Stimulated activated CD4-positive, alpha-beta T cell treated with anti-CD3 and anti-CD28 coated beads, Interleukin-1b, Interleukin-23, amount 100 ng/mL, for 1 hour (primary cell): ENCODE data around the gene DISC1.
A peak's percentile ranks its signal among the peaks of the same experiment; 100 is the strongest.

Experiments
- DNase-seq, 2 donors: peaks; one replicate each; pipeline ENCODE4 v3.0.0-alpha.2; 2020; ENCODE audit warnings: low read depth in 2 of 2

DISC1 gene

DNA sequence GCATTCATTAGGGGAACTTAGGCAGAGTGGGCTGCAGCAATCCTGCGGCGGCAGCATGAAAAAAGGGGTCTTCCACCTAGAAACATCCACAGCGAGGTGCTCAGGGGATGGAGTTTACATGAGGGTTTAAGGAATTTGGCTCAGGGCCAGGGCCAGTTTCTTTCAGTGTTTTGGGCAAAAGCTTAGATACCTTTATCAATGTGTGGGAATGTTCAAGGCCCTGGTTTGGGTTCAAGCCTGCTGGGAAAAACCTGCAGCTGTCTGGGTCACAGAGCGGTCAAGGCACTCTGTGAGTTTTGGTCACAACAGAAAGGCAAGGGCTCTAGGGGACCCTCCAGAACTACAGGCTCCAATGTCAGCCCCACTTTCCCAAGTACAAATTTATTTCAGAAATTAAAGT is 230.3 kb downstream of the DISC1 start:
- DNase-seq: no peak

DNA sequence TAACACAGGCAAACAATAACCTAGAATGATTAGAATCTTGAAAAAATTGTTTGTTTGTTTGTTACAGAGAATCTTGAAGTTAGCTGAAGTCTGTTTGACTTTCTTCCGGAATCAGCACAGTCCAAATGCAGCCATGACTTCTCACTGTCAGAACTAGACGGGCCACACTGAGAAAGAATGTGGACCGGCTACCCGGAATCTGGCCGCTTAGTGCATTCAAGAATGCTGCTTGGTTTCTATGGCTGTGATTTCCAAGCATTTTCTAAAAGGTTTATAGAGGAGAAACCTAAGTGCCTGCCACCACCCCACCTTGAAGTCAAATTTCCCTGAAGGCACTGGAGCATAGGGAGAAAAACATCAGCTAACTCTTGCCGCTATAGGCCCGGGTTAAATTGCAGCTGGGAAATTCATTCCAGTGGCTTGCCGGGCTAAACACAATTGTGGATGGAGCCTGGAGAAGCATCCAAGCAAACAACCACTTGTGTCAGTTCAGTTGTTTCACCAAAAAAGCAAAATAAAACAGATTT is 231.1 kb downstream of the DISC1 start:
- no peak for DNase-seq

DNA sequence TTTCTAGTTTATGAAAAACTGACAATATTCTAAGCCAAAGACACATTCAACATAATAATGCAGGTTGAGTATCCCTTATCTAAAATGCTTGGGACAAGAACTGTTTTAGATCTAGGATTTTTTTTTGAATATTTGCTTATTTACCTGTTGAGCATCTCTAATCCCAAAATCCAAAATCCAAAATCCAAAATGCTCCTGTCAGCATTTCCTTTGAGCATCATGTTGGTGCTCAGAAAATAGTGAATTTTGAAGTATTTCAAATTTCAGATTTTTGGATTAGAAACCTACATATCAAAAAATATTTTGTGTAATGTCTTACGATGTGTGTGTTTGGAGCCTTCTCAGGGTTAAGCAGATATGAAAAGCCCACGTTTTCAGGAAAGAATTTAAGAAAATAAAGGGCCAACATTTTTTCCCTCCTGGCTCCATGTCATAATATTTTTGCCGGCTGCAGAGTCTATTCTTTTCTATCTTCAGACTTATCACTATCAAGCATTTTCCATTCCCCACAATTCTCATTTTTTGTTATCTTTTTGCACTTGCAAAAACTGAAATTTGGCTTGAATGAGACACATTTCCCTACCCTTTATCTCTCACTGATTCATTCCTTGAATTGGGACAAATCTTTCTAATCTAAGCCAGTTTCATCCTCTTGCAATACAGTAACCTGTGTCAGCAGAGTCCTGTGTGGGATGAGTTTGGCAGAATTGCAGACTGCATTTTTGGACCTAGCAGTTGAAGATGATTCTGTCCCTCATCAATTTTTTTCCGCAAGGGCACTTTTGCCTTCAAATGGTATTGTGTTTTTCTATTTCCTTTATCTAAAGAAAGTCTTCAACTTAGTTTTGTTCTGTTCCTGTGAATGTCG is 233.9 kb downstream of the DISC1 start:
- DNase-seq: no peak

DNA sequence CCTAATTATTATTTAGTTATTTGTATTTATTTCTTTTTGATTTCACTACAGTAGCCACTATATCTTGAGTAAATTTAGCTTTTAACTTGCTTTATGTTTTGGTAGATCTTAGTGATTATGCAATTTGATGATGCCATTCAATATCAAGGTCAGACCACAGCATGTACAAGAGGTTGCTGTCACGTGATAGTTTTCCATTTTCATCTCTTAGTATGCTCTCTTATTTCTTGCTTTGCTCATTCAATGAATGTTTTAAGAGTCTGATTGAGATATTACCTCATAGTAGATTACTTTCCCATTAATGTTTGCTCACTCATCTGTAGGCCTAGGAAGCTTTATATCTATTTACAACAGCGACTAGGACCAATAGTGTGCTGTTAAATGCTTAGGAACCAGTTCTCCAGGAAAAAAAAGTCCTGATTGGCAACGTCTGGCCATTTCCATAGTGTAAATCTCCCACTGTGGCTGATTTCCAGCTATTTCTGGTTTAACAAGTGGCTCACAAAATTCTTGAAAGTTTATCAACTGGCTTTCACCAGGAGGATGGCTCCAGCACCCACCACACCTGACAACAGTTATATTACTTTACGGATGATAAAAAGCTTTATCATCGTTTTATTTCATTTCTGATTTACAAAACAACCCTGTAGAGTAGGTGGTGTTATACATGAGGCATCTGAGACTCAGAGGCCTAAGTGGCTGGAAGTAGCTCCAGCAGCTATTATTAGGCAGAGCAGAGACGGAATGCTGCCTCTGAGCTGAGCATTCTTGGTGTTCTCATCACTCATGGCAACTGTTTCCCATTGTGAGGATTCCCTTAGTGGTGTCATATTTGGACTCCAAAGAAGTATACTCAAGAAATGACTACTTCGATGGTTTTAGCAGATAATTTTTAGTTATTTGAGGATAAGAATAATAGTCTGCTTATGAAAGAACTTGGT is 235.2 kb downstream of the DISC1 start:
- DNase-seq: no peak

DNA sequence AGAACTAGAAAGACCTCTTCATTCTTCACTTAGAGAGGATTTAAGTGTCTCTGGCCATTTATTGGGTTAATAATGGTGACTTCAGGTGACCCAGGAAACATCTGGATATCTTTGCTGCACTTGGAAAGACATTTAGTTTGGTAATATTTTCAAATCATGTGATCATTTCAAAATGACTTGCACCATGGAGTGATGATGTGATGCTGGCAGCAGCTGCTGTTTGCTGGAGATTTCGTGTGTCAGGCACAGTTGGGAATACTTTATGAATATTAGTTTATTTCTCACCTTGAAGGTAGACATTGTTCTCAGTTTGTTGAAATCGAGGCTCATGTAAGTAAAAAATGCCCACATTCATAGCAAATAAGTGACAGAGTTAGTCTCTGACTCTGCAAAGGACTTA is 236.0 kb downstream of the DISC1 start:
- no peak for DNase-seq

DNA sequence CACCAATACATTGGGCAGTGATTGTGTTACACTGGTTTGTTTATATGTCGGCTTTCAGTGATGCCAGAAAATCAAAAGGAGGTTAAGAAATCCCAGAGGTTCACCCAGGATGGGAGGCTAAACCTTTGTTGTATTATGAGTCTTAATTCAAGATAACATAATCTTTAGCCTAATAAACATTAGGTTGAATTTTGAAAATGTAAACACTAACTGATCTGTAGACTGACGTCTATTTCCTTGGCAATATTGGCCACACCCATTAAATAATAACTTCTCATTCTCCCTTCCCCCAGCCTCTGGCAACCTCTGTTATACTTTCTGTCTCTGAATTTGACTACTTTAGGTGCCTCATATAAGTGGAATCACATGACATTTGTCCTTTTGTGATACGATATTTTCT is 238.7 kb downstream of the DISC1 start:
- DNase-seq: no peak

DNA sequence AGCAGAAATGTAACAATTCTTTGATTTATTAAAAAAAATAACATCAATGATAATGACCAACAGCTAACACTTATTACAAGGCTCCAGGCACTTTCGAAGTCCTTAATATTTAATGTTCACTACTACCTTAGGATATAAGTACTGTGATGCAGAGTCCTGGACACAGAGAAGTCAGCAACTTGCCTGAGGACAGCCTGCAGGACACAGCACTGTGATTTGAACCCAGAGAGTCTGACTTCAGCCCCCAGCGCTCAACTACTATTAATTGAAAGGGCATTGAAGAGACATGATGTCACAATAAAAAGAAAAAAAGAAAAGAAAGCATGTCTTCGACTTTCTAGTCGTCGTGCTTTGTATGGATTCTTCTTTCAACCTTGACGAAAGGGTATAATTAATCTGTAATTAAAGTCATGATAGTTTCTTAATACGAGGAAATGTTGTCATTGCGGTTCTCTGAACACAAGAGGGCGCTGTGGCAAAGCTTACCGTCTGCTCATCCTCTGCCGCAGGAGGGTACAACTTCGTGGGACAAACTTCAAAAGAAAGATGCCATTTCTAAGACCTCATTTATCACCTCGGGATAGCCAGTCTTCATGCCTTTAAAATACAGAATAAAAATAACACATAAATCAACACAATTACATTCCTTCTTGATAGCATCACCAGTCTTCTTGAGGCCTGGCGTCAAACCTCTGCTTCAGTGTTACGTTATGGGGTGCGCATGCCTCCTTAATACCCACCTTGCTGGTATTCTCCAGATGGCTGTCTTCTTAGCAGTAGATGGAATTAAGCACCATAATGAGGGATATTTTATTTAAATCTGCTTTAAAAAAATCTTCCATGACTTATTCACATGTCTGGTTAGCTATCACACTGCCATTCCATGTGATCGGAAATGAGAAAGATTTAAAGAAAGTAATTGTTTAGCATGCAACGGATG is 240.1 kb downstream of the DISC1 start:
- peak; percentile 22 to 32 for DNase-seq

DNA sequence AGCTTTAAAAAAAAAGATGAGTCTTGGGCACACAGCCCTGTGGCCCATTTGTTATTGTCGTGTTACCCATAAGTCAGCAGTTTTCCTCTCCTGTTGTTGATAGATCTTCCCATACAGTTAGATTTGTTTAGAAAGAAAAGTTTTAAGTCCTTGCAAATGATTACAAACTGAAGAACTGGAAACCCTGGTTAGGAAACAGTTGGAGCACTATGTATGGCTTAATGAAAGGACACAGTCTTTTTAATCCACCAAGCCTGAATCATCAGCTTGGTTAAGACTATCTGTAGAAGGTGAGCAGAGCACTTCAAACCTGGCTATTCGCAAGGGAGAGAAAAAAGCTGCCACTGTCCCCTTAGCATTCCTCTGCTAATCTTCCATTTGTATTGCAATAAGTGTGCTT is 241.0 kb downstream of the DISC1 start:
- no peak for DNase-seq

DNA sequence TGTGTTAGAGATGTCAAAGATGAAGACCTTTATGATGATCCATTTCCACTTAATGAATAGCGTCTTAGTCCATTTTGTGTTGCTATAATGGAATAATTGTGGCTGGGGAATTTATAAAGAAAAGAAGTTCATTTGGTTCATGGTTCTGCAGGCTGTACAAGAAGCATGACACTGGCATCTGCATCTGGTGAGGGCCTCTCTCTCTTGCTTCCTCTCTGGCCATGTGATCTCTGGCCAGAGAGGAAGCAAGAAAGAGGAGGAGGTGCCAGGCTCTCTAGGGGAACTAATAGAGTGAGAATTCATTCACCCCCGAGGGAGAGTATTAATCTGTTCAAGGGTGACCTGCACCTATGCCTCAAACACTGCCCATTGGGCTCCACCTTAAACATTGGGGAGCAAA is 242.8 kb downstream of the DISC1 start:
- no peak for DNase-seq

DNA sequence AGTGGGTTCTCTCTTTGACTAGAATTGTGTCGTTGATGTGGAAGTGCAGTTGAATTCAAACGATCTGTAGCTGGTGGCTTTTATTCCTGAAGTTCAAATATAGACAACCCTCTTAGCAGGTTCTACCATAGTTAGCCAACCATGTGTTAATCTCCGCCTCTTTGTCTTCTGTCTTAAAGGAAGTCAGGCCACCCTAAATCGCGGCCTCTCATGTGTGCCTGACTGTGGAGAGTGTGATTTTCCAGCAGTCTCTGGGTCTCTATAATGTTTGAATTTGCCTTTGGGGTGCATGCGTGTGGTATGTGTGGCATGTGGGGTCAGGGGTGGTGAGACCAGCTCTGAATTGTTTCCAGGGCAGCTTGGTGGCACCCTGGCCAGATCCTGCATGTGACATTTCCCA is 244.9 kb downstream of the DISC1 start:
- DNase-seq: no peak

DNA sequence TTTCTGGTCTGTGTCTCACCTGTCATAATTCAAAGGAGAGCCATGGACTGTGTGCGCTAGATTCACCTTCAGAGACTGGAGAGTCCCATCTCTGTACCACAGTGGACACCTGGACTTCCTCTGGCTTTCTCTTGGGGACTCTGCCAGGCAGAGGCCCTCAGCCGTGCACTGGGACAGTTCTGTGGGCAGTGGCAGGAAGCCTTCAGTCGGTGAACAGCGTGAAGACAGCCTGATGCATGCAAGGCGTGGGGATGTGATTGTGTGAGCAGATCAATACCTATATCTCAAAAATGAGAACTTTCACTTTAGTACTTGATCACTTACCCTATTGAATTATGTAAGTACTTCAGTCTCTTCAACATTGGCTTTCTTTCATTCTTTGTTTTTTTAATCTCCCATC is 245.3 kb downstream of the DISC1 start:
- no peak for DNase-seq

DNA sequence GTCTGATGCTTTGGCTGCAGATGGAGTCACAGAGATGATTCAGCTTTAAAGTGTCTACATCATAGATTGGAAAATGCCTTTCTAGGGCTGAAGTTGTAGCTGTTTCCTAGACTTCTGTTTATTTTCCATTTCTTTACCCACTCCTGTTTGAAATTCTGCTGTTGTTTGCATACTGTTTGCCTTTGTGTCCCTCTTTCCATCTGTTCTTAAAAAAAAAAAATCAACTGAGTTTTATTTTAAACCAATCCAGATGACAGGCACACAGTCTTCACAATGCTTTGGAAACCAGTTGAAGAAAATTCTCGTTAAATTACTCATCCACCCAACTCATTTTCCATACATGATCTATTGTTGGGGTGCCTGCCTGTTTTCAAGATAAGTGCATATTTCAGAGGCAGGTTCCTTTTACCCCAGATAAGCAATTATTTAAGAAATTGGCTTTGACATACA is 245.9 kb downstream of the DISC1 start:
- DNase-seq: no peak

DNA sequence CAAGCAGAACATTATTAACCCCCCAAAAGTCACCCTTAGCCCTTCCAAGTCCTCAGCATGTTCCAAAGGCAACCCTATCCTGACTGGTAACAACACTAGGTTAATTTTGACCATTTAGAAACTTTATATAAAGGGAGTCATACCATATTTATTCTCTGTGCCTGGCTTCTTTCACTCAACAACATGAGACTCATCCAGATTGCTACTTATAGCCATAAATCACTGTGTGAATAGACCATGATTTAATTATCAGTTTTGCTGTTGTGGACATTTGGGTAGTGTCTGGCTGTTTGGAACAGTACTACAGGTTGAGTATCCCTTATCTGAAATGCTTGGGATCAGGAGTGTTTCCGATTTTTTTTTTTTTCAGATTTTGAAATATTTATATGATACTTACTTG is 252.1 kb downstream of the DISC1 start:
- DNase-seq: no peak

DNA sequence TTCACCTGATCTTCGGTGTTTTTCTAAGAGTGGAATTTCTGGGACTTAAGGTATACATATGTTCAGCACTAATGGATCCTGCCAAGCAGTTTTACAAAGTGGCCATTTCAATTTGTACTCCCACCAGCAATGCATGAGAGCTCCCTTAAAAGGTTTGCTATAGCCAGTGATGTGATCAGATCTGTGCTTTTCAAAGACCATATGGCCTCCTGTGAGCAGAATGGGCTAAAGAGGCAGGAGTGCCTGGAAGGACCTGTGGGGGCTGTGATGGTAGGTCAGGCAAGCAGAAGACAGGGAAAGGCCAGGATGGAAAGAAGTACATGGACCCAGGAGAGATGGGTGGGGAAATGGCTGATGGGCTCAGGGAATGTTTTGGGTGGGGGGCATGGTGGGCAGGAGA is 252.7 kb downstream of the DISC1 start:
- DNase-seq: no peak

DNA sequence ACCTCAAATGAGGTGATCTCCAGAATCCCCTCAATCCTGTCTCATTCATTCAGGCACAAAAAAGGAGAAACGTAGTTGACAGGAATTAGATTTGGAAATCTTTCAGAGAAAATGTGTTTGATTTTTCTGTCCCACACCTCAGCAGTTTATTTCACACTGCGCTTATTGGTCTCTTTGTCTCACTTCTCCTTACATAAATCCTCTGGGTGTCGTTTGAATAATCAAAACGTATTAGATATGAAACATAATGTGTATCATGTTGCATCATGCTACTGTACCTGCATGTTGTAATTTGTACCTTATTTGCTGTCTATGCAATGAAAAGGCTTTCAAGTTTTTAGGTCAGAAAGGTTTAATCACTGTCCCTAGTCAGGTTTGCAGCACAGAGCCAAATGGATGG is 255.7 kb downstream of the DISC1 start:
- DNase-seq: no peak

DNA sequence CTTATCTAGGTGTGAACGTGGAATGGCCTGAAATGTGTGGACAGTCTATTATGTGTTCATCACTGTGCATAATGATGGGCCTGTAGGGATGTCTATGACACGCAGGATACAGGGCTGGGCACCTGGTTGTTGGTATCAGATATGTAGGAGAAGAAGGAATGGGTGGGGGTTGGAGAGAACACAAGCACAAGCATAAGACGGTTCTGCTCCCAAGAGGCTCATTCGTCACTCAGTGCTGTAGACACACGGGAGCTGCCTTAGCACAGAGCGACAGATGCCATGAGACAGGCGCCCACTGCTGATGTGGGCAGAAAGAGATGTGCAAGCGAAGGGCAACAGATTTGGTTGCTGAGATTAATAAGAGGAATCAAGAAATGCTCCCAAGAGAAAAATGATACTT is 256.2 kb downstream of the DISC1 start:
- no peak for DNase-seq

DNA sequence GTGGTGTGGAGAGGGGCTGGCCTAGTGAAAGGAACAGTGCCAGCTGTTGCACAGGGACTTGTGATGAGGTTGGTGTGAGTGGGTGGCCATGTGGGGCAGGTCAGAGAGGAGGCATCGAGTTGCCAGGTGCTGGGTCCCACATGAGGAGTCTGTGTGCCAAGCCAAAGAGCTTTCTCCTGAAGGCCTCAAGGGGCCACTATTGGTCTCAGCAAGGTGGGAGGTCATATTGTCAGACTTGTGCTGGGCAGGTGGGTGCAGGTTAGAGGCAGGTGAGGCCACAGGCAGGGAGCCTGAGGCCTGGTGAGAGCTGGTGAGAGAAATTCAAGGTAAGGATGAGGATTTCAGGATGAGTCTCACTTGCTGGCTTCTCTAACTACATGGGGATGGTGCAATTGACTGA is 256.8 kb downstream of the DISC1 start:
- DNase-seq: no peak

DNA sequence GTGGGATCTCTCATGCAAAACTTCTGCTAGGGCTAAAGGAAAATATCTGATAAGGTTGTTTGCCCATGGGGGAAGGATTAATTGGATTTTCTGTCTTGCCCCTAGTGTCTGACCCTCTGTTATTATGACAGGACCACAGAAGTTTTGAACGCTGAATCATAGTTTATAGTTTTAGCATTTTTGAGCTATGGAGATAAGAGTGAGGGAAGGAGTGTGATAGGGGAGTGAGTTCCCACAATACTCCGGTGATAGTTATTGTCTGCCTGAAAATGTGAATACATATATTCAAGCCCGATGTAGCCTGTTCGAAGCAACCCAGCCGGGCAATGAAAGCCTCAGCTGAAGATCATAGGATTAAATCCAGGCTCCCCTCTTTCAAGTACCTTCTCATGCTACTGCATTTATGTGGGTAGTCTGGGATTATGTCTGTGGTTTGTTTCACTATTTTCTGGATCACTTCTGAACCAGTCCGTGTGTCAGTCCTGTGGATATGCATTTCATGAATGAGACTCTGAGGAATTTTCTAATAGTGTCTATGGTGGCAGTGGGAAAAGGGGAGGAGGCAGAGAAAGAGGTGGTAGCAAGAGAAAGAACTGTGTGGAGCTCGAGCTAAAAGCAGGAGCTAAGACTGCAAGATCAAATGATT is 258.7 kb downstream of the DISC1 start:
- DNase-seq: no peak

DNA sequence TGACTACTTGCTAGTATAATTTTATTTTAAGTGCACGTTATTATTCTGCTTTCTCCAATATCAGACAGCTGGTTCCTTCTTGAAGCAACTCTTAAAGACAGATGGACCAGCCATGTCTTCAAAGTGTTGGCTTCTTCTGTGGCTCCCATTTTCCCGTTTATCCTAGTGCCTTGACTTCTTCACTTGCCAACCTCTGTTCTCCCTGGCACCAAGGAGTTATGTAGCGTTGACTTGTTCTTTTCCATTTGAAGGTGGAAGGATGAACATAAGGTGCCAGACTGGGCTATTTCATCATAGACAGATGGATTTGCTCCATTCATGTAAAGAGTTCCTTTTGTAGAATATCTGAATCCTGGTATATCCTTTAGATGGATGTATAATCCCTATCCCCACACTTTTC is 260.6 kb downstream of the DISC1 start:
- DNase-seq: no peak

DNA sequence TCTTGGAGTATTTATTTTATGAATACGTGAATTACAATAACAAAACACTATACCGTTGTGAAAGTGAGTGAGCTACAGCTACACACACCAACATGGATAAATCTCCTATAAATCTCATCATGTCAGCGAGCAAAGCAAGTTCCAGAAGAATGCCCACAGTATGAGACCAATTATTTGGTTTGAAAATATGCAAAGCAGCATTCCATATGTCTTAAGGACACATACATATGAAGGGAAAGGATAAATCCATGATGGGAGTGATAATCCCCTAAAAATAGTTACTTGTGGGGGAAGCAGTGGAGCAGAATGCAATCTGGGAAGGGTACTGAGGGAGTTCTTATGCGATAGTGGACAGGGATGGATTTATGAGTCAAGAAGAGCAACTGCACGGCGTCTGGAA is 261.3 kb downstream of the DISC1 start:
- DNase-seq: no peak

DNA sequence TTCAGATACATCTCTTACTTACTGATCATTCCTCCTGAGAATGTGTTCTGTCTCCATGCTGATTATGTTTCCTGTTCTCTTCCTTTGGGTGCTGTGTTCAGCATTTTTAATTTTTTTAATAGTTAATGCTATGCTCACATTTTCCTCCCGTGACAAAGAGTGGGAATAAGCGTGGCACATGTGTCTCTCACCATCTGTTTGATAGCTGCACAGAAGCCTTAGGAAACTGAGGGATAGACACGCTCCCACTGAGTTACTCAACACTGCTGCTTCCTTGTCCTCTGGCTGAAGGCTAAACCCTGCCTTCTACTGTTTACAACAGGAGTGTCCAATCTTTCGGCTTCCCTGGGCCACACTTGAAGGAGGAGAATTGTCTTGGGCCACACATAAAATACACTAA is 264.2 kb downstream of the DISC1 start:
- DNase-seq: no peak
